H9 (cell line): ENCODE measurements around the gene RASSF5. TPM values are rescaled to one million over a fixed set of nuclear protein-coding genes. Genes with fewer than 3 reads are reported as not detected.

Source experiments
- DNase-seq: peaks from one replicate; pipeline ENCODE4 v3.0.0-alpha.2; 2017
- H2AFZ ChIP-seq: one replicate; pipeline ENCODE4 v1.6.1; 2013; ENCODE audit warnings: mild to moderate bottlenecking, low read length, control low read depth, moderate library complexity
- H2AK5ac ChIP-seq: 2 replicates; pipeline ENCODE4 v1.6.1; 2013; ENCODE audit warnings: low read length, control low read depth, mixed read lengths; ENCODE audit not compliant: insufficient read length
- H2BK120ac ChIP-seq: one replicate; pipeline ENCODE4 v1.6.1; 2013; ENCODE audit warnings: low read depth, mild to moderate bottlenecking, low read length, control low read depth, inconsistent platforms; ENCODE audit not compliant: poor library complexity, severe bottlenecking
- H2BK12ac ChIP-seq: 2 replicates; pipeline ENCODE4 v1.6.1; 2013; ENCODE audit warnings: low read length, control low read depth, mixed read lengths, low read depth; ENCODE audit not compliant: insufficient read length
- H2BK15ac ChIP-seq: 2 replicates; pipeline ENCODE4 v1.6.1; 2013; ENCODE audit warnings: low read depth, low read length, control low read depth
- H2BK20ac ChIP-seq: one replicate; pipeline ENCODE4 v1.6.1; 2013; ENCODE audit warnings: low read depth, mild to moderate bottlenecking, low read length, control low read depth, inconsistent platforms; ENCODE audit not compliant: poor library complexity, severe bottlenecking
- H2BK5ac ChIP-seq: 2 replicates; pipeline ENCODE4 v1.6.1; 2013; ENCODE audit warnings: low read length, control low read depth, mixed read lengths; ENCODE audit not compliant: insufficient read length
- H3K14ac ChIP-seq: 2 replicates; pipeline ENCODE4 v1.6.1; 2013; ENCODE audit warnings: low read length, control low read depth; ENCODE audit not compliant: insufficient read depth
- H3K18ac ChIP-seq: 2 replicates; pipeline ENCODE4 v1.6.1; 2013; ENCODE audit warnings: low read depth, mild to moderate bottlenecking, mixed read lengths, low read length, control low read depth; ENCODE audit not compliant: insufficient read length
- H3K23ac ChIP-seq: 2 replicates; pipeline ENCODE4 v1.6.1; 2013; ENCODE audit warnings: low read length, control low read depth, mixed read lengths, low read depth; ENCODE audit not compliant: insufficient read length
- H3K23me2 ChIP-seq: 2 replicates; pipeline ENCODE4 v1.6.1; 2013; ENCODE audit warnings: low read depth, mild to moderate bottlenecking, mixed read lengths, low read length, control low read depth; ENCODE audit not compliant: insufficient read length, poor library complexity, severe bottlenecking
- H3K27ac ChIP-seq: 2 replicates; pipeline ENCODE4 v1.5.1; 2013; ENCODE audit warnings: low read length, control low read depth, mixed read lengths, low read depth; ENCODE audit not compliant: insufficient read length
- H3K27me3 ChIP-seq: 2 replicates; pipeline ENCODE4 v1.6.1; 2013; ENCODE audit warnings: low read length, control low read depth, inconsistent platforms; ENCODE audit not compliant: insufficient read depth
- H3K4ac ChIP-seq: 2 replicates; pipeline ENCODE4 v1.6.1; 2013; ENCODE audit warnings: low read depth, mild to moderate bottlenecking, control low read depth, inconsistent platforms, low read length, moderate library complexity
- H3K4me1 ChIP-seq: 2 replicates; pipeline ENCODE4 v1.6.1; 2013; ENCODE audit warnings: low read length, control low read depth, inconsistent platforms; ENCODE audit not compliant: insufficient read depth
- H3K4me2 ChIP-seq: 2 replicates; pipeline ENCODE4 v1.6.1; 2013; ENCODE audit warnings: low read length, control low read depth, mixed read lengths; ENCODE audit not compliant: insufficient read length, insufficient read depth
- H3K56ac ChIP-seq: 2 replicates; pipeline ENCODE4 v1.6.1; 2013; ENCODE audit warnings: low read depth, mild to moderate bottlenecking, mixed read lengths, low read length, control low read depth; ENCODE audit not compliant: insufficient read length
- H3K79me1 ChIP-seq: 2 replicates; pipeline ENCODE4 v1.6.1; 2013; ENCODE audit warnings: low read depth, mild to moderate bottlenecking, moderate library complexity, low read length, control low read depth, inconsistent platforms; ENCODE audit not compliant: insufficient read depth, poor library complexity, severe bottlenecking
- H3K79me2 ChIP-seq: 2 replicates; pipeline ENCODE4 v1.6.1; 2013; ENCODE audit warnings: low read length, control low read depth, inconsistent platforms; ENCODE audit not compliant: insufficient read depth
- H3K9ac ChIP-seq: 2 replicates; pipeline ENCODE4 v1.6.1; 2013; ENCODE audit warnings: low read length, control low read depth, mixed read lengths; ENCODE audit not compliant: insufficient read length; ENCODE audit errors: extremely low read depth
- H3K9me3 ChIP-seq: one replicate; pipeline ENCODE4 v1.6.1; 2013; ENCODE audit warnings: low read depth, low read length, inconsistent platforms; ENCODE audit not compliant: control insufficient read depth
- H3T11ph ChIP-seq: one replicate; pipeline ENCODE4 v1.6.1; 2013; ENCODE audit warnings: mild to moderate bottlenecking, low read length, control low read depth, inconsistent platforms
- H4K20me1 ChIP-seq: one replicate; pipeline ENCODE4 v1.6.1; 2013; ENCODE audit not compliant: control insufficient read depth, insufficient read length, insufficient read depth
- H4K5ac ChIP-seq: 2 replicates; pipeline ENCODE4 v1.6.1; 2013; ENCODE audit warnings: low read depth, mild to moderate bottlenecking, mixed read lengths, low read length, control low read depth; ENCODE audit not compliant: insufficient read length
- H4K8ac ChIP-seq: replicated peaks from 2 replicates; pipeline ENCODE4 v1.6.1; 2013; ENCODE audit warnings: low read length, control low read depth, mixed read lengths, low read depth; ENCODE audit not compliant: insufficient read length
- H4K91ac ChIP-seq: 2 replicates; pipeline ENCODE4 v1.6.1; 2013; ENCODE audit warnings: low read depth, mild to moderate bottlenecking, moderate library complexity, mixed read lengths, low read length, control low read depth; ENCODE audit not compliant: insufficient read length
- H3K27ac Mint-ChIP-seq, 3 experiments: 2 replicates in 2 of 3; 3 replicates in 1 of 3; pipeline ENCODE4 v1.8.0; 2020 to 2021; ENCODE audit warnings: mixed read lengths in 3 of 3, mild to moderate bottlenecking in 1 of 3, moderate library complexity in 1 of 3
- H3K27me3 Mint-ChIP-seq: 2 replicates; pipeline ENCODE4 v1.8.0; 2021; ENCODE audit warnings: low read depth, mild to moderate bottlenecking, moderate library complexity, mixed read lengths
- H3K36me3 Mint-ChIP-seq, 3 experiments: 2 replicates in 2 of 3; 3 replicates in 1 of 3; pipeline ENCODE4 v1.8.0; 2020 to 2021; ENCODE audit warnings: low read depth in 3 of 3, mixed read lengths in 3 of 3; ENCODE audit not compliant: insufficient read depth in 1 of 3
- H3K4me1 Mint-ChIP-seq, 2 experiments: 2 replicates each; pipeline ENCODE4 v1.8.0; 2020; ENCODE audit warnings: mixed read lengths in 2 of 2
- H3K4me3 Mint-ChIP-seq, 2 experiments: 2 replicates in 1 of 2; 3 replicates in 1 of 2; pipeline ENCODE4 v1.8.0; 2020 to 2021; ENCODE audit warnings: mild to moderate bottlenecking in 2 of 2, mixed read lengths in 2 of 2, moderate library complexity in 1 of 2
- H3K9me3 Mint-ChIP-seq, 2 experiments: 2 replicates in 1 of 2; 3 replicates in 1 of 2; pipeline ENCODE4 v1.8.0; 2020; ENCODE audit warnings: mild to moderate bottlenecking in 2 of 2, mixed read lengths in 2 of 2, moderate library complexity in 1 of 2
- CTCF ChIP-seq: fragments of 200-600 bp; sonication (generic); conservative IDR thresholded peaks from 3 replicates; pipeline ENCODE4 v1.8.0; 2021; ENCODE audit warnings: antibody characterized with exemption, mild to moderate bottlenecking
- WGBS: extraction: QIAGEN DNeasy Blood & Tissue Kit; methylation state at CpG from one replicate; pipeline ENCODE4 v1.1.7; 2013; ENCODE audit warnings: missing lambda C conversion rate, low lambda C conversion rate, mixed read lengths; ENCODE audit not compliant: insufficient read length; ENCODE audit errors: extremely low coverage; 5-methylcytosine and 5-hydroxymethylcytosine counted together
- total RNA-seq: library from RNA; stranded (reverse); gene quantifications from 2 replicates; pipeline ENCODE4 v1.2.1, GENCODE V29; 2021

The RASSF5 gene
- total RNA-seq, 1 experiment from 2014 or later, result 0.50 TPM

GRCh38 chr1:206477110-206477509 is 30.2 kb upstream of the RASSF5 start:
- Histone ChIP-seq H2BK120ac (no peak overlapping the region), H3K27ac (no peak overlapping the region), H3K14ac (no peak overlapping the region), H4K20me1 (no peaks in the 10 kb centered on the region), H2BK12ac (no peak overlapping the region), H4K8ac (no peak overlapping the region), H2BK15ac (no peak overlapping the region), H3K56ac (no peak overlapping the region), H3K79me1 (no peaks in the 10 kb centered on the region), H3K18ac (no peak overlapping the region), H3K23ac (no peak overlapping the region), H3T11ph (no peak overlapping the region), H3K9ac (no peak overlapping the region), H3K4ac (no peak overlapping the region), H2BK20ac (no peak overlapping the region), H3K4me2 (no peak overlapping the region), H2BK5ac (no peak overlapping the region), H3K9me3 (no peaks in the 10 kb centered on the region), H3K79me2 (no peaks in the 10 kb centered on the region), H3K27me3 (no peaks in the 10 kb centered on the region), H4K91ac (no peak overlapping the region), H3K23me2 (no peaks in the 10 kb centered on the region), H4K5ac (no peak overlapping the region), H2AK5ac (no peak overlapping the region), H2AFZ (no peak overlapping the region), H3K4me1 (peaks cover 2% of the 10 kb centered on the region; the same call in 1 of the 2 replicates)
- no peak overlapping the region for H3K4me3 Mint-ChIP-seq
- no peak for DNase-seq
- no peak for TF ChIP-seq CTCF
- H3K9me3 Mint-ChIP-seq, result no peaks in the 10 kb centered on the region
- peaks cover 19 to 25% of the 10 kb centered on the region in 2 experiments for H3K4me1 Mint-ChIP-seq
- peak overlapping the region in 1 of 3 experiments; percentile 92; a peak in 1 of 7 replicates for H3K27ac Mint-ChIP-seq
- no CpG with 5 or more reads among the region's 5 CpGs for WGBS
- H3K36me3 Mint-ChIP-seq, result peaks cover 12 to 22% (median 14%) of the 10 kb centered on the region in 3 experiments; a peak in 5 of 7 replicates
- H3K27me3 Mint-ChIP-seq, result no peaks in the 10 kb centered on the region; the same call in 1 of the 2 replicates
